GM12875 (cell line): Measurements from ENCODE around the gene RASA3.

Source experiments
- H3K4me3 ChIP-seq: one replicate; pipeline ENCODE4 v1.5.1; 2011; ENCODE audit warnings: low read depth, low read length, control low read depth
- CTCF ChIP-seq: IDR thresholded peaks from 2 replicates; pipeline ENCODE4 v1.5.1; 2011; ENCODE audit warnings: low read depth, mild to moderate bottlenecking, control low read depth, inconsistent platforms, low read length, moderate library complexity, borderline replicate concordance; ENCODE audit not compliant: insufficient read depth

RASA3 gene

GRCh38 chr13:114010401-114011101, 121.9 kb downstream of the RASA3 start:
- no peak for TF ChIP-seq CTCF
- no peak overlapping the region for H3K4me3 ChIP-seq

- no peak overlapping the region for H3K4me3 ChIP-seq
Measured at GRCh38 chr13:114009590-114010400, 122.6 kb downstream of the RASA3 start.

GRCh38 chr13:114008964-114009589, 123.3 kb downstream of the RASA3 start:
- no peak overlapping the region for H3K4me3 ChIP-seq
- no peak for TF ChIP-seq CTCF

More at GRCh38 chr13:114009590-114010400, 122.6 kb downstream of the RASA3 start:
- no peak for TF ChIP-seq CTCF

- TF ChIP-seq CTCF, result no peak
- H3K4me3 ChIP-seq, result no peak overlapping the region
Measured at GRCh38 chr13:114007566-114007965, 124.9 kb downstream of the RASA3 start.

- H3K4me3 ChIP-seq, result no peak overlapping the region
- TF ChIP-seq CTCF, result no peak
Measured at GRCh38 chr13:114005206-114005724, 127.2 kb downstream of the RASA3 start.

- H3K4me3 ChIP-seq, result no peak overlapping the region
- no peak for TF ChIP-seq CTCF
Measured at GRCh38 chr13:114004420-114005205, 127.8 kb downstream of the RASA3 start.
